ENCODE data around the gene BEND2. TPM values are rescaled to one million over a fixed set of nuclear protein-coding genes. Genes with fewer than 3 reads are reported as not detected.
"Not testable (repeated sequence)": the region's sequence is repeated elsewhere in the genome, so short reads cannot be mapped to it uniquely, and the experiment has no call there.

BEND2 gene
- total RNA-seq (under 1 TPM; 0.06 to 0.10 TPM), polyA plus RNA-seq (ENCODE audit: insufficient read length in 2 of 2) (under 1 TPM; 0.05 to 0.12 TPM)
- long read RNA-seq, donor 1, result 0 reads
- long read RNA-seq, donor 2, result 0 reads
- long read RNA-seq, donor 3, result 0 reads
- long read RNA-seq, donor 4, result 0 reads

GRCh38 chrX:18220786-18221185 lies at the start of gene BEND2:
Gene BEND2, minus strand, starts transcription at chrX:18220886. Its CDS starts 136 bp downstream, at chrX:18220750.
- 93% methylated on average over 13 of the region's 19 CpGs for WGBS (ENCODE audit: insufficient coverage)

GRCh38 chrX:18255059-18255458 lies 34.4 kb upstream of the BEND2 start:
- Histone ChIP-seq H3K4me1 (ENCODE audit: control insufficient read depth, insufficient read depth, low read length) (no peaks in the 10 kb centered on the region), H3K36me3 (ENCODE audit: control insufficient read depth, insufficient read depth, low read length) (no peaks in the 10 kb centered on the region), H3K27me3 (ENCODE audit: control insufficient read depth, insufficient read depth, low read length) (peaks cover 2% of the 10 kb centered on the region), H3K4me3 (ENCODE audit: low read depth, low read length) (no peak overlapping the region), H3K27ac (ENCODE audit: low read depth, low read length) (no peak overlapping the region), H3K9me3 (ENCODE audit: control insufficient read depth, insufficient read depth, low read length) (no peaks in the 10 kb centered on the region)
- 83% methylated on average over 1 of the region's 1 CpG for WGBS (ENCODE audit: insufficient coverage)
- no peak for DNase-seq (ENCODE audit: low read depth in 4 of 6, low spot score in 6 of 6)

More at GRCh38 chrX:18220786-18221185, at the start of gene BEND2:
- Histone ChIP-seq H3K27me3 (ENCODE audit: control insufficient read depth, insufficient read depth, low read length) (no peaks in the 10 kb centered on the region), H3K4me1 (ENCODE audit: control insufficient read depth, insufficient read depth, low read length) (no peaks in the 10 kb centered on the region), H3K4me3 (ENCODE audit: low read depth, low read length) (no peak within 1 kb of the TSS), H3K9me3 (ENCODE audit: control insufficient read depth, insufficient read depth, low read length) (peaks cover 1% of the 10 kb centered on the region), H3K27ac (ENCODE audit: low read depth, low read length) (no peak within 1 kb of the TSS), H3K36me3 (ENCODE audit: control insufficient read depth, insufficient read depth, low read length) (no peaks in the 10 kb centered on the region)
- no peak for DNase-seq (ENCODE audit: low read depth in 4 of 6, low spot score in 6 of 6)

- no CpG with 5 or more reads among the region's 3 CpGs for WGBS (ENCODE audit: insufficient coverage)
- H3K4me3 ChIP-seq (ENCODE audit: low read depth, low read length), result no peak overlapping the region
- H3K4me1 ChIP-seq (ENCODE audit: control insufficient read depth, insufficient read depth, low read length), result no peaks in the 10 kb centered on the region
- H3K27ac ChIP-seq (ENCODE audit: low read depth, low read length), result no peak overlapping the region
- peaks cover 4% of the 10 kb centered on the region for H3K9me3 ChIP-seq (ENCODE audit: control insufficient read depth, insufficient read depth, low read length)
- DNase-seq (ENCODE audit: low read depth in 4 of 6, low spot score in 6 of 6), result peak in 1 of 6 donors; percentile 13
- no peaks in the 10 kb centered on the region for H3K36me3 ChIP-seq (ENCODE audit: control insufficient read depth, insufficient read depth, low read length)
- peaks cover 2% of the 10 kb centered on the region for H3K27me3 ChIP-seq (ENCODE audit: control insufficient read depth, insufficient read depth, low read length)
These were observed 32.1 kb upstream of the BEND2 start for GRCh38 chrX:18252644-18253359.

GRCh38 chrX:18229646-18230045 lies 9.0 kb upstream of the BEND2 start:
- not testable (repeated sequence) for H3K36me3 ChIP-seq (ENCODE audit: control insufficient read depth, insufficient read depth, low read length); H3K4me1 ChIP-seq (ENCODE audit: control insufficient read depth, insufficient read depth, low read length); H3K9me3 ChIP-seq (ENCODE audit: control insufficient read depth, insufficient read depth, low read length); DNase-seq (ENCODE audit: low read depth in 4 of 6, low spot score in 6 of 6); H3K27ac ChIP-seq (ENCODE audit: low read depth, low read length); H3K4me3 ChIP-seq (ENCODE audit: low read depth, low read length); H3K27me3 ChIP-seq (ENCODE audit: control insufficient read depth, insufficient read depth, low read length)
- WGBS (ENCODE audit: insufficient coverage), result 63% methylated on average over 8 of the region's 21 CpGs

- H3K4me1 ChIP-seq (ENCODE audit: control insufficient read depth, insufficient read depth, low read length), result no peaks in the 10 kb centered on the region
- H3K4me3 ChIP-seq (ENCODE audit: low read depth, low read length), result no peak overlapping the region
- no peak for DNase-seq (ENCODE audit: low read depth in 4 of 6, low spot score in 6 of 6)
- H3K27ac ChIP-seq (ENCODE audit: low read depth, low read length), result no peak overlapping the region
- H3K9me3 ChIP-seq (ENCODE audit: control insufficient read depth, insufficient read depth, low read length), result no peaks in the 10 kb centered on the region
- 87% methylated on average over 14 of the region's 14 CpGs for WGBS (ENCODE audit: insufficient coverage)
- H3K27me3 ChIP-seq (ENCODE audit: control insufficient read depth, insufficient read depth, low read length), result no peaks in the 10 kb centered on the region
- H3K36me3 ChIP-seq (ENCODE audit: control insufficient read depth, insufficient read depth, low read length), result no peaks in the 10 kb centered on the region
These were observed 7.4 kb upstream of the BEND2 start for GRCh38 chrX:18228069-18228468.

GRCh38 chrX:18227458-18227857 lies 6.8 kb upstream of the BEND2 start:
- no peak overlapping the region for H3K4me3 ChIP-seq (ENCODE audit: low read depth, low read length)
- H3K27me3 ChIP-seq (ENCODE audit: control insufficient read depth, insufficient read depth, low read length), result no peaks in the 10 kb centered on the region
- H3K36me3 ChIP-seq (ENCODE audit: control insufficient read depth, insufficient read depth, low read length), result no peaks in the 10 kb centered on the region
- no peak overlapping the region for H3K27ac ChIP-seq (ENCODE audit: low read depth, low read length)
- DNase-seq (ENCODE audit: low read depth in 4 of 6, low spot score in 6 of 6), result no peak
- WGBS (ENCODE audit: insufficient coverage), result 89% methylated on average over 6 of the region's 7 CpGs
- no peaks in the 10 kb centered on the region for H3K9me3 ChIP-seq (ENCODE audit: control insufficient read depth, insufficient read depth, low read length)
- H3K4me1 ChIP-seq (ENCODE audit: control insufficient read depth, insufficient read depth, low read length), result no peaks in the 10 kb centered on the region

- no CpG with 5 or more reads among the region's 2 CpGs for WGBS (ENCODE audit: insufficient coverage)
- H3K27ac ChIP-seq (ENCODE audit: low read depth, low read length), result no peak overlapping the region
- peak; percentile 6 to 85 (median 14) for DNase-seq (ENCODE audit: low read depth in 4 of 6, low spot score in 6 of 6)
These were observed 10.2 kb downstream of the BEND2 start for GRCh38 chrX:18210470-18210869.

GRCh38 chrX:18206657-18207056 lies 14.0 kb downstream of the BEND2 start:
- peaks cover 2% of the 10 kb centered on the region for H3K27me3 ChIP-seq (ENCODE audit: control insufficient read depth, insufficient read depth, low read length)
- no peak for DNase-seq (ENCODE audit: low read depth in 4 of 6, low spot score in 6 of 6)
- H3K4me3 ChIP-seq (ENCODE audit: low read depth, low read length), result no peak overlapping the region
- H3K27ac ChIP-seq (ENCODE audit: low read depth, low read length), result no peak overlapping the region
- no peaks in the 10 kb centered on the region for H3K36me3 ChIP-seq (ENCODE audit: control insufficient read depth, insufficient read depth, low read length)
- no peaks in the 10 kb centered on the region for H3K4me1 ChIP-seq (ENCODE audit: control insufficient read depth, insufficient read depth, low read length)
- WGBS (ENCODE audit: insufficient coverage), result 80% methylated on average over 7 of the region's 8 CpGs
- no peaks in the 10 kb centered on the region for H3K9me3 ChIP-seq (ENCODE audit: control insufficient read depth, insufficient read depth, low read length)

More at GRCh38 chrX:18210470-18210869, 10.2 kb downstream of the BEND2 start:
- Histone ChIP-seq H3K4me3 (ENCODE audit: low read depth, low read length) (no peak overlapping the region), H3K9me3 (ENCODE audit: control insufficient read depth, insufficient read depth, low read length) (no peaks in the 10 kb centered on the region), H3K27me3 (ENCODE audit: control insufficient read depth, insufficient read depth, low read length) (peaks cover 2% of the 10 kb centered on the region), H3K36me3 (ENCODE audit: control insufficient read depth, insufficient read depth, low read length) (no peaks in the 10 kb centered on the region), H3K4me1 (ENCODE audit: control insufficient read depth, insufficient read depth, low read length) (no peaks in the 10 kb centered on the region)

- WGBS (ENCODE audit: insufficient coverage), result 80% methylated on average over 2 of the region's 5 CpGs
- no peak overlapping the region for H3K4me3 ChIP-seq (ENCODE audit: low read depth, low read length)
- H3K36me3 ChIP-seq (ENCODE audit: control insufficient read depth, insufficient read depth, low read length), result no peaks in the 10 kb centered on the region
- no peak for DNase-seq (ENCODE audit: low read depth in 4 of 6, low spot score in 6 of 6)
- H3K27me3 ChIP-seq (ENCODE audit: control insufficient read depth, insufficient read depth, low read length), result peaks cover 2% of the 10 kb centered on the region
- H3K4me1 ChIP-seq (ENCODE audit: control insufficient read depth, insufficient read depth, low read length), result no peaks in the 10 kb centered on the region
- no peaks in the 10 kb centered on the region for H3K9me3 ChIP-seq (ENCODE audit: control insufficient read depth, insufficient read depth, low read length)
- no peak overlapping the region for H3K27ac ChIP-seq (ENCODE audit: low read depth, low read length)
These were observed 17.1 kb downstream of the BEND2 start for GRCh38 chrX:18203631-18204030.

GRCh38 chrX:18194688-18195087 lies 26.0 kb downstream of the BEND2 start:
- no peaks in the 10 kb centered on the region for H3K27me3 ChIP-seq (ENCODE audit: control insufficient read depth, insufficient read depth, low read length)
- H3K9me3 ChIP-seq (ENCODE audit: control insufficient read depth, insufficient read depth, low read length), result no peaks in the 10 kb centered on the region
- no peak overlapping the region for H3K4me3 ChIP-seq (ENCODE audit: low read depth, low read length)
- H3K36me3 ChIP-seq (ENCODE audit: control insufficient read depth, insufficient read depth, low read length), result no peaks in the 10 kb centered on the region
- DNase-seq (ENCODE audit: low read depth in 4 of 6, low spot score in 6 of 6), result no peak
- H3K27ac ChIP-seq (ENCODE audit: low read depth, low read length), result no peak overlapping the region
- WGBS (ENCODE audit: insufficient coverage), result no CpG with 5 or more reads among the region's 1 CpG
- H3K4me1 ChIP-seq (ENCODE audit: control insufficient read depth, insufficient read depth, low read length), result no peaks in the 10 kb centered on the region

Data from spinal cord (tissue), 10 donors.